H1 (cell line): ENCODE results near the gene MGMT. TPM values are rescaled to one million over a fixed set of nuclear protein-coding genes. Genes with fewer than 3 reads are reported as not detected.

Experiments
- CTCF ChIA-PET: fragments of 300-600 bp; sonication (Branson Sonifier 250); formaldehyde crosslinking; loops from one replicate; lab custom pipeline; 2021; ENCODE audit not compliant: partially characterized antibody; lab: Charles Lee
- POLR2A ChIA-PET: fragments of 300-600 bp; sonication (Branson Sonifier 250); formaldehyde crosslinking; loops from one replicate; lab custom pipeline; 2021; ENCODE audit warnings: inconsistent platforms; ENCODE audit not compliant: partially characterized antibody; lab: Charles Lee
- DNase-seq, 2 experiments: peaks; one replicate each; pipeline versions ENCODE4 v3.0.0 to v3.0.0-alpha.2; 2010 to 2022; ENCODE audit warnings: low spot score in 2 of 2, low read depth in 1 of 2, mixed read lengths in 1 of 2
- FAIRE-seq: peaks from 2 replicates; lab custom pipeline; 2011; peaks lifted over from hg19 to GRCh38; lab: Jason Lieb, UNC
- H2AFZ ChIP-seq: 2 replicates; pipeline ENCODE4 v1.8.1; 2012; ENCODE audit warnings: low read length, inconsistent platforms
- H2AK5ac ChIP-seq: 2 replicates; pipeline ENCODE4 v1.6.1; 2013; ENCODE audit warnings: low read depth, low read length
- H2BK120ac ChIP-seq: replicated peaks from 2 replicates; pipeline ENCODE3; 2013; ENCODE audit warnings: low read depth, low read length, inconsistent platforms
- H2BK12ac ChIP-seq: 2 replicates; pipeline ENCODE4 v1.6.1; 2013; ENCODE audit warnings: low read depth, low read length
- H2BK15ac ChIP-seq: 2 replicates; pipeline ENCODE4 v1.6.1; 2013; ENCODE audit warnings: low read length
- H2BK20ac ChIP-seq: 2 replicates; pipeline ENCODE4 v1.6.1; 2013; ENCODE audit warnings: low read length
- H2BK5ac ChIP-seq: 2 replicates; pipeline ENCODE4 v1.6.1; 2013; ENCODE audit warnings: low read depth, low read length
- H3K14ac ChIP-seq: 2 replicates; pipeline ENCODE4 v1.6.1; 2013; ENCODE audit warnings: inconsistent platforms; ENCODE audit not compliant: insufficient read length
- H3K18ac ChIP-seq: 2 replicates; pipeline ENCODE4 v1.6.1; 2013; ENCODE audit warnings: low read length; ENCODE audit errors: extremely low read depth
- H3K23ac ChIP-seq: 2 replicates; pipeline ENCODE4 v1.6.1; 2013; ENCODE audit warnings: inconsistent platforms; ENCODE audit not compliant: insufficient read length
- H3K23me2 ChIP-seq: 2 replicates; pipeline ENCODE4 v1.6.1; 2013; ENCODE audit warnings: low read depth, low read length
- H3K27ac ChIP-seq: 2 replicates; pipeline ENCODE4 v1.6.1; 2011; ENCODE audit warnings: low read depth, low read length, inconsistent platforms
- H3K27me3 ChIP-seq, 4 experiments: replicated peaks in 1 of 4; 1 replicate in 1 of 4; 2 replicates in 3 of 4; pipeline versions ENCODE4 v1.6.1 to v1.8.1; 2011 to 2013; ENCODE audit warnings: low read length in 3 of 4, mild to moderate bottlenecking in 3 of 4, inconsistent platforms in 2 of 4, mixed read lengths in 2 of 4, moderate library complexity in 1 of 4; ENCODE audit not compliant: control insufficient read depth in 3 of 4, insufficient read depth in 3 of 4; ENCODE audit errors: extremely low read depth in 1 of 4
- H3K36me3 ChIP-seq, 4 experiments: 2 replicates each; pipeline versions ENCODE4 v1.6.1 to v1.8.1; 2011 to 2013; ENCODE audit warnings: mild to moderate bottlenecking in 4 of 4, low read length in 3 of 4, moderate library complexity in 2 of 4, control low read depth in 1 of 4, inconsistent platforms in 1 of 4; ENCODE audit not compliant: insufficient read depth in 4 of 4, control insufficient read depth in 2 of 4
- H3K4ac ChIP-seq: replicated peaks from 2 replicates; pipeline ENCODE3; 2013; ENCODE audit warnings: low read length, low read depth, mixed read lengths, inconsistent platforms; ENCODE audit not compliant: insufficient read length
- H3K4me1 ChIP-seq, 4 experiments: replicated peaks in 1 of 4; 1 replicate in 1 of 4; 2 replicates in 3 of 4; pipeline versions ENCODE4 v1.6.1 to v1.8.1; 2011 to 2013; ENCODE audit warnings: low read length in 3 of 4, inconsistent platforms in 2 of 4, mixed read lengths in 1 of 4; ENCODE audit not compliant: insufficient read depth in 4 of 4, control insufficient read depth in 3 of 4
- H3K4me2 ChIP-seq, 2 experiments: 2 replicates each; pipeline versions ENCODE4 v1.6.1 to v1.8.1; 2011 to 2013; ENCODE audit warnings: low read depth in 2 of 2, low read length in 2 of 2, control low read depth in 1 of 2, inconsistent platforms in 1 of 2, mild to moderate bottlenecking in 1 of 2; ENCODE audit not compliant: insufficient read depth in 1 of 2
- H3K4me3 ChIP-seq, 4 experiments: fragments of 200-600, 300-600 bp in 1 of 4; sonication (generic), shearing (Covaris generic), sonication (Bioruptor Twin) in 1 of 4; 2 replicates each; pipeline versions ENCODE4 v1.5.1 to v1.8.1; 2011 to 2016; ENCODE audit warnings: low read length in 4 of 4, low read depth in 3 of 4, control low read depth in 2 of 4, inconsistent platforms in 2 of 4, mild to moderate bottlenecking in 2 of 4, mixed read lengths in 1 of 4, moderate library complexity in 1 of 4; ENCODE audit not compliant: insufficient read depth in 2 of 4; ENCODE audit errors: extremely low read depth in 1 of 4
- H3K56ac ChIP-seq: replicated peaks from 2 replicates; pipeline ENCODE3; 2013; ENCODE audit warnings: low read depth, mild to moderate bottlenecking, mixed read lengths, low read length, inconsistent platforms; ENCODE audit not compliant: insufficient read length
- H3K79me1 ChIP-seq: 2 replicates; pipeline ENCODE4 v1.6.1; 2013; ENCODE audit warnings: low read depth, low read length, control low read depth
- H3K79me2 ChIP-seq, 2 experiments: 2 replicates each; pipeline versions ENCODE4 v1.6.1 to v1.8.1; 2012 to 2013; ENCODE audit warnings: low read length in 2 of 2, mild to moderate bottlenecking in 2 of 2, inconsistent platforms in 1 of 2; ENCODE audit not compliant: insufficient read depth in 2 of 2, control insufficient read depth in 1 of 2
- H3K9ac ChIP-seq, 4 experiments: replicated peaks in 1 of 4; 1 replicate in 1 of 4; 2 replicates in 3 of 4; pipeline versions ENCODE4 v1.6.1 to v1.8.1; 2011 to 2013; ENCODE audit warnings: low read depth in 3 of 4, low read length in 3 of 4, control low read depth in 2 of 4, mild to moderate bottlenecking in 2 of 4, moderate library complexity in 2 of 4, inconsistent platforms in 1 of 4; ENCODE audit errors: extremely low read depth in 1 of 4
- H3K9me3 ChIP-seq, 2 experiments: 2 replicates each; pipeline versions ENCODE4 v1.6.1 to v1.8.1; 2012 to 2013; ENCODE audit warnings: mild to moderate bottlenecking in 2 of 2, moderate library complexity in 2 of 2, control low read depth in 1 of 2, inconsistent platforms in 1 of 2, low read depth in 1 of 2, low read length in 1 of 2, mixed read lengths in 1 of 2; ENCODE audit not compliant: insufficient read depth in 2 of 2
- H4K20me1 ChIP-seq, 2 experiments: replicated peaks in 1 of 2; 2 replicates each; pipeline versions ENCODE3 to v1.8.1; 2011 to 2013; ENCODE audit warnings: inconsistent platforms in 2 of 2, low read length in 2 of 2, mild to moderate bottlenecking in 1 of 2; ENCODE audit not compliant: insufficient read depth in 2 of 2, control insufficient read depth in 1 of 2
- H4K5ac ChIP-seq: 2 replicates; pipeline ENCODE4 v1.6.1; 2013; ENCODE audit warnings: low read length, low read depth, mixed read lengths, inconsistent platforms; ENCODE audit not compliant: insufficient read length
- H4K8ac ChIP-seq: 2 replicates; pipeline ENCODE4 v1.8.0; 2013; ENCODE audit warnings: mild to moderate bottlenecking, moderate library complexity, low read length, inconsistent platforms; ENCODE audit not compliant: insufficient read depth; ENCODE audit errors: extremely low read depth
- H4K91ac ChIP-seq: replicated peaks from 2 replicates; pipeline ENCODE3; 2013; ENCODE audit warnings: low read length, mixed read lengths, inconsistent platforms; ENCODE audit not compliant: insufficient read length
- BACH1 ChIP-seq: IDR thresholded peaks from 2 replicates; pipeline ENCODE4 v1.6.1; 2012; ENCODE audit warnings: low read length, improper control_type of control experiment
- CREB1 ChIP-seq: IDR thresholded peaks from 2 replicates; pipeline ENCODE4 v1.6.1; 2012; ENCODE audit warnings: inconsistent platforms
- JUN ChIP-seq: IDR thresholded peaks from 2 replicates; pipeline ENCODE4 v1.6.1; 2011; ENCODE audit warnings: low read depth, mild to moderate bottlenecking, improper control_type of control experiment, low read length
- KDM1A ChIP-seq: fragments of 200-600, 300-600 bp; sonication (generic); IDR thresholded peaks from 2 replicates; pipeline ENCODE4 v1.7.1; 2016; ENCODE audit warnings: mild to moderate bottlenecking, low read length, borderline replicate concordance
- KDM4A ChIP-seq: IDR thresholded peaks from one replicate; pipeline ENCODE4 v1.7.1; 2012; ENCODE audit warnings: low read depth, mild to moderate bottlenecking, moderate library complexity, low read length, inconsistent platforms; ENCODE audit not compliant: severe bottlenecking
- NANOG ChIP-seq: IDR thresholded peaks from 2 replicates; pipeline ENCODE4 v1.6.1; 2011; ENCODE audit warnings: low read length, low read depth, mild to moderate bottlenecking, inconsistent platforms; ENCODE audit not compliant: insufficient read depth, poor library complexity, severe bottlenecking
- TBP ChIP-seq: IDR thresholded peaks from 2 replicates; pipeline ENCODE4 v1.6.1; 2011; ENCODE audit warnings: low read depth, low read length, improper control_type of control experiment
- ZNF274 ChIP-seq: IDR thresholded peaks from 2 replicates; pipeline ENCODE4 v1.7.0; 2012; ENCODE audit warnings: low read length, borderline replicate concordance; ENCODE audit errors: extremely low read depth
- WGBS, 2 experiments: shearing (Covaris generic) in 1 of 2; methylation state at CpG; one replicate each; pipeline versions ENCODE4 v1.1.6 to v1.1.7; 2013 to 2015; ENCODE audit warnings: low lambda C conversion rate in 2 of 2, mixed read lengths in 2 of 2, inconsistent platforms in 1 of 2, low coverage in 1 of 2, missing lambda C conversion rate in 1 of 2; ENCODE audit not compliant: insufficient replicate concordance in 2 of 2, insufficient coverage in 1 of 2, insufficient read length in 1 of 2; ENCODE audit errors: extremely low coverage in 1 of 2, missing lambda C conversion rate in 1 of 2; 5-methylcytosine and 5-hydroxymethylcytosine counted together
- polyA plus RNA-seq, 7 experiments: library from polyadenylated mRNA; depleted of rRNA in 3 of 7; stranded (reverse) in 5 of 7; unstranded in 2 of 7; fragments of >200 nt in 5 of 7; fragments of 200-250 nt in 2 of 7; gene quantifications; 1 replicate in 5 of 7; 2 replicates in 1 of 7; 4 replicates in 1 of 7; pipeline versions ENCODE4 v1.2.1 to v1.2.3, GENCODE V29; 2011 to 2013; ENCODE audit warnings: missing spikeins in 2 of 7, mixed read lengths in 2 of 7
- total RNA-seq: library from RNA; stranded (reverse); fragmentation: NEBNext Ultra II Directional; extraction: Animal tissue kit (Norgen Biotek cat#: 25700); gene quantifications from 2 replicates; pipeline ENCODE4 v1.2.1, GENCODE V29; 2021
- TF ChIP-seq, protein P1 (sequence below), 3 experiments: IDR thresholded peaks; 1 replicate in 2 of 3; 2 replicates in 1 of 3; pipeline versions ENCODE4 v1.5.1 to v1.6.1; 2011; ENCODE audit warnings: low read length in 3 of 3, mild to moderate bottlenecking in 3 of 3, inconsistent platforms in 2 of 3, low read depth in 1 of 3, moderate library complexity in 1 of 3; ENCODE audit not compliant: insufficient read depth in 1 of 3; ENCODE audit errors: control extremely low read depth in 1 of 3

MGMT gene
- total and polyA plus RNA-seq, 2 of the 8 experiments (the other 6 are each of a cell fraction or from before 2014, with no cell fraction given): 9.9 to 10.7 TPM

DNA sequence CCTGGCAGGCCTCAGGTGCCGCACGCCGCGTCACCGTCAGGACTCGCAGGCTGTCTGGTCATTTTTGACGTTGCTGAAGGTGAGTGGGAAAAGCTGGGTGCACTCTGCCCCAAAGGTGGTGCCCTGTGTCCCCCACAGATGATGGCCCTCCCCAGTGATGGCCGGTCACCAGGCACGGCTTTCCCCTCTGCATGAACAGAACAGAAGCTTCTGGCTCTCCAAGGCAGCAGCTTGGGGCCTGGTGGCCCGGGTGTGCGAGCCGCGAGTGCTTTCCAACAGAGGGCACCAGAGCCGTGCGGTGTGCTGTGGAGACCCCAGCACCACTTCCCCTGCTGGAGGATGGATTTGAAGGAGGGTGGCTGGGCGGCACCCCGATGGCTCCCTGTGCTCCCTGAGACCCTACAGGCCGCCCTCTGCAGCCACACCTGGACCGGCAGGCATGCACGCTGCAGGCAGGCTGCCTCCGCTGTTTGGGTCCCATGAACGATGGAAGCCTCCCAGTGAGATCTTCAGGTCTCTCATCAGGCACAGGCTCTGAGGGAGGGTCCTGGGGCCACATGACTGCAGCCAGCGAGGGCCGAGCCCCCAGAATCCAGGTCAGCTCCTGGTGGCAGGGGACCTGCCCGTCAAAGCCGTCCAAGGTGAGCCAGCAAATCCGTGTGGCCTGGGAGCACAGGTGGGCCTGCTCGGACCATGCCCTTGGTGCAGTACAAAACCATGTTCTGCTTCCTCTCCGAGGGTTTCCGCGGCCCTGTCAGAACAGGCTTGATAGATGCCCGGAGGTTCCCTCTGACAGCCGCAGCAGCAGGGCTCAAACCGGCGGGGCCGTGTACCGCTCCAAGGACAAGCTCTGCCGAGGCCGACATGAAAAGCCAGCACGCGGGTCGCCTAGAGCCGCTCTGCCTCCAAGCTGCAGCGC, 301.7 kb downstream of the MGMT start:
- H3K27ac ChIP-seq: no peak overlapping the region
- no peak for TF ChIP-seq JUN
- TF ChIP-seq ZNF274: no peak
- no peak for TF ChIP-seq KDM4A
- peak; percentile 36; the same call in 1 of the 2 replicates for TF ChIP-seq TBP
- TF ChIP-seq, protein P1, sequence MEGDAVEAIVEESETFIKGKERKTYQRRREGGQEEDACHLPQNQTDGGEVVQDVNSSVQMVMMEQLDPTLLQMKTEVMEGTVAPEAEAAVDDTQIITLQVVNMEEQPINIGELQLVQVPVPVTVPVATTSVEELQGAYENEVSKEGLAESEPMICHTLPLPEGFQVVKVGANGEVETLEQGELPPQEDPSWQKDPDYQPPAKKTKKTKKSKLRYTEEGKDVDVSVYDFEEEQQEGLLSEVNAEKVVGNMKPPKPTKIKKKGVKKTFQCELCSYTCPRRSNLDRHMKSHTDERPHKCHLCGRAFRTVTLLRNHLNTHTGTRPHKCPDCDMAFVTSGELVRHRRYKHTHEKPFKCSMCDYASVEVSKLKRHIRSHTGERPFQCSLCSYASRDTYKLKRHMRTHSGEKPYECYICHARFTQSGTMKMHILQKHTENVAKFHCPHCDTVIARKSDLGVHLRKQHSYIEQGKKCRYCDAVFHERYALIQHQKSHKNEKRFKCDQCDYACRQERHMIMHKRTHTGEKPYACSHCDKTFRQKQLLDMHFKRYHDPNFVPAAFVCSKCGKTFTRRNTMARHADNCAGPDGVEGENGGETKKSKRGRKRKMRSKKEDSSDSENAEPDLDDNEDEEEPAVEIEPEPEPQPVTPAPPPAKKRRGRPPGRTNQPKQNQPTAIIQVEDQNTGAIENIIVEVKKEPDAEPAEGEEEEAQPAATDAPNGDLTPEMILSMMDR (IDR thresholded peaks at IDR 0.05; ENCODE audit: control extremely low read depth in 1 of 3, insufficient read depth in 1 of 3, low read depth in 1 of 3, low read length in 3 of 3): peak; percentile 76 to 93 (median 81)
- TF ChIP-seq NANOG: no peak
- TF ChIP-seq KDM1A: no peak
- TF ChIP-seq CREB1: no peak
- TF ChIP-seq BACH1: no peak

More for the DNA sequence above, 301.7 kb downstream of the MGMT start:
- no peak overlapping the region for H2BK15ac ChIP-seq
- H2BK20ac ChIP-seq: no peak overlapping the region
- no peak overlapping the region for H2AK5ac ChIP-seq
- no peaks in the 10 kb centered on the region for H3K9me3 ChIP-seq
- H2BK12ac ChIP-seq: 0 out of 2 replicates have a peak overlapping the region, but pooled peaks have one; percentile 3
- FAIRE-seq: no peak
- no peaks in the 10 kb centered on the region for H3K23me2 ChIP-seq
- no peak overlapping the region for H4K91ac ChIP-seq
- no peak overlapping the region for H2BK5ac ChIP-seq
- H2BK120ac ChIP-seq: no peak overlapping the region
- ChIA-PET CTCF (interaction anchor here (0.6 to 3.0 kb wide), 24 partner anchors 8 to 1707 kb away, joined by 3 to 11 read pairs (median 4); no protein-coding TSS in a partner anchor), POLR2A (interaction anchor here (0.6 to 1.2 kb wide), 3 partner anchors 10 to 53 kb away, joined by 3 read pairs; no protein-coding TSS in a partner anchor)
- H3K4me2 ChIP-seq: no peak overlapping the region
- H3K27me3 ChIP-seq: no peaks in the 10 kb centered on the region
- H3K23ac ChIP-seq: no peak overlapping the region
- H4K5ac ChIP-seq: no peak overlapping the region
- no peak overlapping the region; the same call in 1 of the 2 replicates for H4K8ac ChIP-seq
- no peak overlapping the region for H3K4me3 ChIP-seq
- peak; percentile 51 to 75 for DNase-seq
- no peaks in the 10 kb centered on the region for H4K20me1 ChIP-seq
- no peaks in the 10 kb centered on the region; a peak in 1 of 7 replicates for H3K4me1 ChIP-seq
- no peaks in the 10 kb centered on the region for H3K79me1 ChIP-seq
- no peaks in the 10 kb centered on the region for H3K79me2 ChIP-seq
- no peak overlapping the region for H3K14ac ChIP-seq
- H3K9ac ChIP-seq: no peak overlapping the region
- H3K18ac ChIP-seq: 0 out of 2 replicates have a peak overlapping the region, but pooled peaks have one; percentile 52
- H3K56ac ChIP-seq: no peak overlapping the region
- no peak overlapping the region for H2AFZ ChIP-seq
- 87% methylated on average over 44 of the region's 44 CpGs; no CpG with 5 or more reads in 1 of the 2 experiments for WGBS, 2 experiments
- H3K4ac ChIP-seq: no peak overlapping the region
- no peaks in the 10 kb centered on the region for H3K36me3 ChIP-seq
